Smooth muscle cell (in vitro differentiated cells): ENCODE data around the gene SAMD4B. TPM values are rescaled to one million over a fixed set of nuclear protein-coding genes. Genes with fewer than 3 reads are reported as not detected.

Experiments used
- DNase-seq: peaks from one replicate; lab custom pipeline; 2025; ENCODE audit not compliant: unreplicated experiment; lab: John Stamatoyannopoulos, UW
- H2AFZ ChIP-seq: fragments of 200-600 bp; sonication (generic); 2 replicates; pipeline ENCODE4 v1.6.0; 2016; ENCODE audit warnings: antibody characterized with exemption, low read depth, mild to moderate bottlenecking
- H3F3A ChIP-seq: fragments of 200-600 bp; sonication (generic); 2 replicates; pipeline ENCODE4 v1.6.0; 2017; ENCODE audit warnings: antibody characterized with exemption, low read depth
- H3K27ac ChIP-seq: fragments of 200-600 bp; sonication (generic); 2 replicates; pipeline ENCODE4 v1.5.1; 2016; ENCODE audit warnings: low read depth, mild to moderate bottlenecking
- H3K27me3 ChIP-seq: fragments of 200-600 bp; sonication (generic); 2 replicates; pipeline ENCODE4 v1.6.1; 2016; ENCODE audit warnings: low read depth, mild to moderate bottlenecking
- H3K36me3 ChIP-seq: fragments of 200-600 bp; sonication (generic); 2 replicates; pipeline ENCODE4 v1.5.1; 2016; ENCODE audit warnings: low read depth
- H3K4me1 ChIP-seq: fragments of 200-600 bp; sonication (generic); 2 replicates; pipeline ENCODE4 v1.5.1; 2016; ENCODE audit warnings: low read depth
- H3K4me2 ChIP-seq: fragments of 200-600 bp; sonication (generic); 2 replicates; pipeline ENCODE4 v1.6.0; 2016; ENCODE audit warnings: mild to moderate bottlenecking
- H3K4me3 ChIP-seq: fragments of 200-600 bp; sonication (generic); 2 replicates; pipeline ENCODE4 v1.5.1; 2016; ENCODE audit warnings: mild to moderate bottlenecking
- H3K79me2 ChIP-seq: fragments of 200-600 bp; sonication (generic); 2 replicates; pipeline ENCODE4 v1.6.0; 2016; ENCODE audit warnings: low read depth, mild to moderate bottlenecking
- H3K9ac ChIP-seq: fragments of 200-600 bp; sonication (generic); 2 replicates; pipeline ENCODE4 v1.6.0; 2016; ENCODE audit warnings: low read depth
- H3K9me3 ChIP-seq: fragments of 200-600 bp; sonication (generic); replicated peaks from 2 replicates; pipeline ENCODE4 v1.5.1; 2016; ENCODE audit warnings: low read depth
- H4K20me1 ChIP-seq: fragments of 200-600 bp; sonication (generic); 2 replicates; pipeline ENCODE4 v1.6.0; 2016; ENCODE audit warnings: low read depth
- WGBS: methylation state at CpG from one replicate; pipeline ENCODE4 v1.1.7; 2016; ENCODE audit warnings: low lambda C conversion rate; 5-methylcytosine and 5-hydroxymethylcytosine counted together
- polyA plus RNA-seq: library from polyadenylated mRNA; unstranded; fragments of >200 nt; fragmentation: Nextera tagmentation; extraction: Ambion mirVana; gene quantifications from 2 replicates; pipeline ENCODE4 v1.2.1, GENCODE V29; 2016
- total RNA-seq: library from RNA; depleted of rRNA; stranded (reverse); fragments of >200 nt; gene quantifications from 2 replicates; pipeline ENCODE4 v1.2.3, GENCODE V29; 2014
- TF ChIP-seq, protein P1 (sequence below): fragments of 200-600 bp; sonication (generic); IDR thresholded peaks from 2 replicates; pipeline ENCODE4 v1.5.1; 2017; ENCODE audit warnings: borderline replicate concordance, mild to moderate bottlenecking, antibody characterized with exemption; ENCODE audit not compliant: insufficient read depth, poor library complexity, severe bottlenecking

The SAMD4B gene
- total and polyA plus RNA-seq, 2 experiments from 2014 or later: 58.3 to 61.8 TPM

DNA sequence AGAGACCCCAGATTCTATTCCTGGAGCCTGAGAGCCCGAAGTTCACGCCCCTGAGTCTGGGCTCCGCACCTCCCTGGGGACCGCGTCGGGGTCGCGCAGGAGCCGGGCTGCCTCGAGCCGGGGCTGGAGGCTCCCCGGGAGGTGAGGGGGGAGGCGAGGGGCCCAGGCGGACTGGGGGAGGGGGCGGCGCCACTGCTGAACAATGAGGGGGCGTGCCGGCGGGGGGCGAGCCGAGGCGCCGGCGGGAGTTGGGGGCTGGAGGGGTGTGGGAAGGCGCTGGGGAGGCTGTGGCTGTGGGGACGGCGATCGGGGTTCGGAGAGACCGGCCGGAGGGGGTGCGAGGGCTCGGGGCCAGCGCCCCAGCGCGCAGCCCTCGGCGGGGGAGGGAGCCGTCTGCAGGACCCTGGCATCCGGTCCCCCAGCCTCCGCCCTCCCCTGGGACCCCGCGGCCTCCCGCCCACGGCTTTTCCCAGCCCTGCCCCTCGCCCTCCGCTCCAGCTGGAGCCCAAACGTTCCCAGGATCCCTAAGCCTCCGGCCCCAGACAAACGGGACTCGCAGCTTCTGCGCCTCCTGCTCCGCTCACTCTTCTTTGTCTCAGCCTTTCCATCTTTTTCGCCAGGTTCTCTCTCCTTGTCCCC is 71.2 kb downstream of the SAMD4B start:
- Histone ChIP-seq H3K79me2 (peaks cover 51% of the 10 kb centered on the region), H3F3A (peaks cover 13% of the 10 kb centered on the region), H3K36me3 (no peaks in the 10 kb centered on the region), H3K4me1 (peaks cover 20% of the 10 kb centered on the region), H3K27ac (peak overlapping the region; percentile 81), H3K9ac (peak overlapping the region; percentile 75), H3K27me3 (no peaks in the 10 kb centered on the region), H3K9me3 (no peaks in the 10 kb centered on the region), H3K4me3 (peak overlapping the region; percentile 80), H2AFZ (peak overlapping the region; percentile 33), H3K4me2 (peak overlapping the region; percentile 83), H4K20me1 (peaks cover 33% of the 10 kb centered on the region)
- TF ChIP-seq, protein P1, sequence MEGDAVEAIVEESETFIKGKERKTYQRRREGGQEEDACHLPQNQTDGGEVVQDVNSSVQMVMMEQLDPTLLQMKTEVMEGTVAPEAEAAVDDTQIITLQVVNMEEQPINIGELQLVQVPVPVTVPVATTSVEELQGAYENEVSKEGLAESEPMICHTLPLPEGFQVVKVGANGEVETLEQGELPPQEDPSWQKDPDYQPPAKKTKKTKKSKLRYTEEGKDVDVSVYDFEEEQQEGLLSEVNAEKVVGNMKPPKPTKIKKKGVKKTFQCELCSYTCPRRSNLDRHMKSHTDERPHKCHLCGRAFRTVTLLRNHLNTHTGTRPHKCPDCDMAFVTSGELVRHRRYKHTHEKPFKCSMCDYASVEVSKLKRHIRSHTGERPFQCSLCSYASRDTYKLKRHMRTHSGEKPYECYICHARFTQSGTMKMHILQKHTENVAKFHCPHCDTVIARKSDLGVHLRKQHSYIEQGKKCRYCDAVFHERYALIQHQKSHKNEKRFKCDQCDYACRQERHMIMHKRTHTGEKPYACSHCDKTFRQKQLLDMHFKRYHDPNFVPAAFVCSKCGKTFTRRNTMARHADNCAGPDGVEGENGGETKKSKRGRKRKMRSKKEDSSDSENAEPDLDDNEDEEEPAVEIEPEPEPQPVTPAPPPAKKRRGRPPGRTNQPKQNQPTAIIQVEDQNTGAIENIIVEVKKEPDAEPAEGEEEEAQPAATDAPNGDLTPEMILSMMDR: no peak
- WGBS: under 1% methylated on average over 26 of the region's 54 CpGs
- peak; percentile 66 for DNase-seq

DNA sequence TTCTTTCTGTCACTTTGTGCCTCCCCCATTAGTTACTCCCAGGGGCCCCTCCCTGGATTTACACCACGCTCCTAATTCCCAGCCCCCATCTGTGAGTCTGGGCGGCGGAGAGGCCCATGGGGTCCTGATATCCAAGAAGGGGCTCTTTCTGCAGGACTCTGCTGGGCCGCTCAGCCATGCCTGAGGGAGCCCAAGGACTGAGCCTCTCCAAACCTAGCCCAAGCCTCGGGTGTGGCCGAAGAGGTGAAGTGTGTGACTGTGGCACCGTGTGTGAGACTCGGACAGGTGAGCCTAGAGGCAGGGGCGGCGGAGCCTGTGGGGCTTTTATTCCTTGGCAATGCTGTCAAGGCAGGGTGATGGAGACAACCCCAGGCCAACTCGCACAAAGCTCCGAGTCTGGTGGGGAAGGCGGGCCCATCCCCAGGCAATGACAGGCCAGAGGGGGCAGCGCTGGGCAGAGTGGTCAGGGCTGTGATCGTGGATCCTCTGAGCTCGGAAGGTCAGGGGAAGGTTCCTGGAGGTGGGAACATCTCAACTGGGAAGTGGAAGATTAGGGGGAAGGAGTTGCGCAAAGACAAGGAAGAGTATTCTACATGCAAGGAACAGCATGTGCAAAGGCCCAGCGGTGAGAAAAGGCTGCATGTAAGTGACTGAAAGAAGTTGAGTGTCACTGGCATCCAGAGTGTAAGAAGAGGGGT is 71.8 kb downstream of the SAMD4B start:
- Histone ChIP-seq H3K4me1 (peaks cover 17% of the 10 kb centered on the region), H3K27me3 (no peaks in the 10 kb centered on the region), H4K20me1 (peaks cover 26% of the 10 kb centered on the region), H3F3A (peaks cover 7% of the 10 kb centered on the region), H3K27ac (peak overlapping the region; percentile 81), H3K79me2 (peaks cover 51% of the 10 kb centered on the region), H3K4me2 (peak overlapping the region; percentile 83), H2AFZ (no peak overlapping the region), H3K9ac (peak overlapping the region; percentile 75), H3K36me3 (no peaks in the 10 kb centered on the region), H3K4me3 (peak overlapping the region; percentile 80), H3K9me3 (no peaks in the 10 kb centered on the region)
- DNase-seq: no peak
- TF ChIP-seq, protein P1: no peak
- 17% methylated on average over 18 of the region's 18 CpGs for WGBS

DNA sequence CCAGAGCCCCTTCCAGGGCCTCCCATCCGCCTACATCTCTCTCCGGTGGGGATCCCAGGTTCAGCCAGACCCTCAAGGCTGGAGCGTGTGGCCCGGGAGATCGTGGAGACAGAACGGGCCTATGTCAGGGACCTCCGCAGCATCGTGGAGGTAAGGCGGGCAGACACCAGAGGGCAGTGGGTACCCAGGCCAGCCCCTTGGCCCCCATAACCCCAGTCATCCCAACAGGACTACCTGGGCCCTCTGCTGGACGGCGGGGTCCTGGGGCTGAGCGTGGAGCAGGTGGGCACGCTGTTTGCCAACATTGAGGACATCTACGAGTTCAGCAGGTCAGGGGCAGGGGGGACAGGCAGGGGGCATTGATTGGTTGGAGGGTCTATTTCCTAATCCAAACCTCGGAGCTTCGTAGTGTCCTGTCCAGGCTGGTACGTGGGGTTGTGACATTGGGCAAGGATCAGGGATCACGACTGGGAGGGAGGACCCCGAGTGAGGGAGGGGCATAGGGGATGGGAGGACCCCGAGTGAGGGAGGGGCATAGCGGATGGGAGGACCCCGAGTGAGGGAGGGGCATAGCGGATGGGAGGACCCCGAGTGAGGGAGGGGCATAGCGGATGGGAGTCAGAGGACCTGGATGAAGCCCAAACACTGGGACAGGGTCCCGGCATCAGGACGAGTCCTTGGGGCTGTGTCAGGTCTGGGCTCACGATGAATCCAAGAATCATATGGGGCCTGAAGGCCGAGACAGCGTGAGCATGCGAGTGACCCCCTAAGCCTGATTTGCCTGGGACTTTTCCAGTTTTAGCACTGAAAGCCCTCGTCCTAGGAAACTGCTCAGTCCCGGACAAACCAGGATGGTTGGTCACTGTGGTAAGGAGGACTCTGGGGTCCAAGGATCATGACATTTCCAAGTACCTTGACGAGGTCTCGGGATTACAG is 73.2 kb downstream of the SAMD4B start:
- Histone ChIP-seq H3K9me3 (no peaks in the 10 kb centered on the region), H3F3A (peaks cover 6% of the 10 kb centered on the region), H3K4me3 (peak overlapping the region; percentile 80), H3K4me2 (peak overlapping the region; percentile 83), H3K27me3 (no peaks in the 10 kb centered on the region), H3K9ac (no peak overlapping the region), H3K79me2 (peaks cover 52% of the 10 kb centered on the region), H3K27ac (no peak overlapping the region), H3K4me1 (peaks cover 13% of the 10 kb centered on the region), H4K20me1 (peaks cover 26% of the 10 kb centered on the region), H3K36me3 (no peaks in the 10 kb centered on the region), H2AFZ (no peak overlapping the region)
- TF ChIP-seq, protein P1: no peak
- no peak for DNase-seq
- WGBS: 83% methylated on average over 35 of the region's 35 CpGs
